Uterus (tissue), 2 donors: ENCODE results near the gene SPEF2.

Source experiments
- CTCF ChIP-seq, 4 experiments: fragments of 200-600 bp in 2 of 4; fragments of 450-650 bp in 2 of 4; sonication (generic) in 2 of 4; IDR thresholded peaks; one replicate each; pipeline ENCODE4 v1.5.1; 2016 to 2019; ENCODE audit warnings: antibody characterized with exemption in 4 of 4, mild to moderate bottlenecking in 2 of 4, moderate library complexity in 1 of 4
- POLR2A ChIP-seq, 2 donors: fragments of 450-650 bp; IDR thresholded peaks; one replicate each; pipeline ENCODE4 v1.6.1; 2016; ENCODE audit warnings: antibody characterized with exemption in 2 of 2, mild to moderate bottlenecking in 1 of 2, moderate library complexity in 1 of 2

- TF ChIP-seq CTCF (IDR thresholded peaks at IDR 0.05), result no peak
- no peak for TF ChIP-seq POLR2A (IDR thresholded peaks at IDR 0.05)
Measured at GRCh38 chr5:35847961-35848360, 230.3 kb downstream of the SPEF2 start.
